Measurements from ENCODE around the gene KATNA1. TPM values are rescaled to one million over a fixed set of nuclear protein-coding genes. Genes with fewer than 3 reads are reported as not detected.
A peak's percentile ranks its signal among the peaks of the same experiment; 100 is the strongest.

Gene KATNA1
- total and polyA plus RNA-seq, 9 of the 15 experiments (the other 6 are each of a cell fraction or from before 2014, with no cell fraction given) = 22.5 to 76.9 (median 45.0) TPM

DNA sequence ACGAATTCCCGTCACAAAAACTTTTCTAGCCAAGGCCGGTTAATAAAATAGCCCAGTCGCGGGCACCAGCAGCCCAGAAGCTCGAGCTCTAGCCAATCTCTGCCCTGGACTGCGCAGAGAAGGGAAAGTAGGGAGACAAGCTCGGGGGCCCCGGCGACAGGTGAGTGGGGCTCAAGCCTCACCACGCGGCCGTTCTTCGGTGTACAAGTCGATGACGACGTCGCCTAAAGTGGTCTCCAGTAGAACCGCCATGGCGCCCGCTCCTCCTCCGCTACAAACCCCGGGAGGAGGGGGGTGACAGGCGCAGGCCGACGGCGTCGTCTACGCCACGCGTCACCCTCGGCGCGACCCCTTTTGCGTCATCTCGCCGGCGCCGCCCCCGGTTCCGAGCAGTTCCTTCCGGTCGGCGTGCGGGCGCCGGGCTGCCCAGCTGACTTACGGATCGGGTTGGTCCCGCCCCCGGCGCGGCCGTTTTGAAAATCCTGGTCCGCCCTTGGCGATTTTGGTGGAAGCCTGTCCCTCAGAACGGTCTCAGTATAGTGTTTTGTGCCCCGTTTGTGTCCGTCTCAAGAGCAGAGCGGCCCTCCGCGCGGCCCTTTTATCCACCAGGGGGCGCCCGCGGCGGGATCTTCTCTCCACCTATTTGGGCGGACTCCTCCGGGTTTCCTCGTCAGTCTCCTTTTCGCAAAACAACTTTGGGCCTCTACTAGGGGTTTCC, 102.6 kb downstream of the KATNA1 start, which contains the start of gene PPIL4 (continued):
- TF ChIP-seq POLR2B (IDR thresholded peaks at IDR 0.05; ENCODE audit: low read depth, partially characterized antibody) (peak; percentile 64), L3MBTL2 (IDR thresholded peaks at IDR 0.05) (peak; percentile 75), ZNF197 (CRISPR knock-in tag; IDR thresholded peaks at IDR 0.05; ENCODE audit: low read depth) (no peak; the same call in 1 of the 2 replicates), PCBP2 (IDR thresholded peaks at IDR 0.05; ENCODE audit: low read depth, low read length, poor library complexity, severe bottlenecking) (no peak), RFX1 (IDR thresholded peaks at IDR 0.05) (no peak), DMBX1 (CRISPR knock-in tag; IDR thresholded peaks at IDR 0.05; ENCODE audit: borderline replicate concordance) (no peak), SMARCE1 (IDR thresholded peaks at IDR 0.05) (no peak), NCOA2 (IDR thresholded peaks at IDR 0.05; ENCODE audit: partially characterized antibody in 2 of 2) (no peak), ZNF23 (CRISPR knock-in tag; IDR thresholded peaks at IDR 0.05) (no peak), RNF2 (IDR thresholded peaks at IDR 0.05) (peak; percentile 77; the same call in 1 of the 2 replicates), ZNF584 (CRISPR knock-in tag; IDR thresholded peaks at IDR 0.05; ENCODE audit: low read depth) (no peak), KDM2B (CRISPR knock-in tag; IDR thresholded peaks at IDR 0.05) (no peak), TCF3 (CRISPR knock-in tag; IDR thresholded peaks at IDR 0.05) (peak; percentile 32; the same call in 1 of the 2 replicates), ARID1B (IDR thresholded peaks at IDR 0.05) (no peak; the same call in 1 of the 2 replicates), SRF (CRISPR knock-in tag; IDR thresholded peaks at IDR 0.05) (peak in 1 of 2 experiments; percentile 51; a peak in 1 of 4 replicates), ZNF830 (CRISPR knock-in tag; IDR thresholded peaks at IDR 0.05) (no peak; the same call in 1 of the 2 replicates), IFI16 (CRISPR knock-in tag; IDR thresholded peaks at IDR 0.05) (no peak), CHCHD3 (CRISPR knock-in tag; IDR thresholded peaks at IDR 0.05) (no peak), SNRNP70 (optimal IDR thresholded peaks at IDR 0.05; ENCODE audit: low read depth, low read length) (no peak), NCOA1 (IDR thresholded peaks at IDR 0.05; ENCODE audit: low read depth) (no peak), MBD2 (IDR thresholded peaks at IDR 0.05; ENCODE audit: borderline replicate concordance, low read depth) (peak; percentile 83), ZNF551 (CRISPR knock-in tag; IDR thresholded peaks at IDR 0.05) (no peak), SLC30A9 (CRISPR knock-in tag; IDR thresholded peaks at IDR 0.05) (no peak), ZNF3 (CRISPR knock-in tag; IDR thresholded peaks at IDR 0.05) (no peak), BCOR (IDR thresholded peaks at IDR 0.05) (peak; percentile 49)
- TF ChIP-seq, protein P1, sequence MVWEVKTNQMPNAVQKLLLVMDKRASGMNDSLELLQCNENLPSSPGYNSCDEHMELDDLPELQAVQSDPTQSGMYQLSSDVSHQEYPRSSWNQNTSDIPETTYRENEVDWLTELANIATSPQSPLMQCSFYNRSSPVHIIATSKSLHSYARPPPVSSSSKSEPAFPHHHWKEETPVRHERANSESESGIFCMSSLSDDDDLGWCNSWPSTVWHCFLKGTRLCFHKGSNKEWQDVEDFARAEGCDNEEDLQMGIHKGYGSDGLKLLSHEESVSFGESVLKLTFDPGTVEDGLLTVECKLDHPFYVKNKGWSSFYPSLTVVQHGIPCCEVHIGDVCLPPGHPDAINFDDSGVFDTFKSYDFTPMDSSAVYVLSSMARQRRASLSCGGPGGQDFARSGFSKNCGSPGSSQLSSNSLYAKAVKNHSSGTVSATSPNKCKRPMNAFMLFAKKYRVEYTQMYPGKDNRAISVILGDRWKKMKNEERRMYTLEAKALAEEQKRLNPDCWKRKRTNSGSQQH (CRISPR knock-in tag; IDR thresholded peaks at IDR 0.05) = no peak
- TF ChIP-seq, protein P2, sequence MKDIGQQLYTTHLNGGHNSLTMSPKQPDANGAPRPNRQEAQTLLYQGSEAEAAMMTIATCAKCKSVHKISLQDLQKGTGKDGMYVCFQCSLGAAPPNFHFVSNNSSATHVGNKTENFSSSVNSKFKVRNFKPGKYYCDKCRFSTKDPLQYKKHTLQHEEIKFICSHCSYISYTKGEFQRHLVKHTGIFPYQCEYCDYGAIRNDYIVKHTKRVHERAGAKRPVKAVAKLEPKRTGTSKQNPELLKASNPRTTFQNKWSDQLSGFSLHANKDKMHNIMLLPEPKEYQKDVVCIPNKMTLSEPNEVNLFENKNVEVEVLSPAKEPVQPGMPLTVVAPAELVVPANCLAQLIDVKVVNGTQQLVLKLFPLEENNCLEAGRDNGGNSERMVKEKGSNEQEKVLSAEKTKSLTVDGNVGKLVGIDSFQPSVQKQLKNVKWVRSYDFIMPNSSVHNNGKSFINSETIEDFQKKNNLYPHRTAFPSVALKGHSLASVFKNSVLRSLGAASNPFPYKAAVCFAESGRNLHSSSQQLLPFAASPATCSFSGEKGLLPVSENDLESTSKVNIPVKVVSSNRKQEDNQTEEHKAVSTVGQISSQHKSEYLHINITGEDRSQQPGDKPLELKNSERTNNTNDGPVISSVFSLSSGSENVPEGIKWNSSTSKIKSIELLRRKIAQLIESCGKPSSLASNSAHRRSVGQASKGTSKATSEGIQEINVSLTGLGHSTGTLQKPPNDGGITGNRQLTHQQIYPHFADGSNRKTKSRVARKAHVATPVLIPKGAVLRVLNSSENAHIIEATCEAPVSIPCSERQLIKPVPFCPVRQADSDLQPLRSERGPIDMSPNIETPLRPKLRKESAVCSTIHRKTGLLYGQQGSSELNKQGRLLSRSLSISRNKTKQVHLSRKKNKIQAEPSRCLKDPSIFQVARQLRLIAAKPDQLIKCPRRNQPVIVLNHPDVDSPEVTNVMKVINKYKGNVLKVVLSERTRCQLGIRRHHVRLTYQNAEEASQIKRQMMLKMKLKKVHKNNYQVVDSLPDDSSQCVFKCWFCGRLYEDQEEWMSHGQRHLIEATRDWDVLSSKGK (CRISPR knock-in tag; IDR thresholded peaks at IDR 0.05) = no peak
